Naive thymus-derived CD4-positive, alpha-beta T cell (primary cell): ENCODE results near the gene PSMB3. TPM values are rescaled to one million over a fixed set of nuclear protein-coding genes. Genes with fewer than 3 reads are reported as not detected.
A peak's percentile ranks its signal among the peaks of the same experiment; 100 is the strongest.

Experiments
- ATAC-seq: fragments of 150-1000 bp; cut with Tn5 transposase; 2 replicates; pipeline ENCODE4 v1.10.0; 2021; ENCODE audit warnings: mild to moderate bottlenecking, moderate library complexity
- CTCF ChIA-PET: fragments of 350-600 bp; sonication (Branson Sonifier 250); formaldehyde crosslinking; loops from one replicate; lab custom pipeline; 2021; ENCODE audit warnings: antibody characterized with exemption; lab: Charles Lee
- POLR2A ChIA-PET: fragments of 350-600 bp; sonication (Branson Sonifier 250); formaldehyde crosslinking; loops from one replicate; lab custom pipeline; 2021; ENCODE audit warnings: antibody characterized with exemption, inconsistent platforms; lab: Charles Lee
- DNase-seq, 9 donors: peaks; one replicate each; pipeline versions ENCODE4 v3.0.0 to v3.0.0-alpha.2; 2020 to 2022; ENCODE audit warnings: mixed read lengths in 1 of 9
- H3K27ac ChIP-seq: one replicate; pipeline ENCODE4 v1.7.0; 2013; ENCODE audit warnings: mild to moderate bottlenecking, low read depth, low read length, moderate library complexity
- H3K27me3 ChIP-seq, 2 donors: one replicate each; pipeline ENCODE4 v1.7.0; 2013; ENCODE audit warnings: low read length in 2 of 2, mild to moderate bottlenecking in 2 of 2, moderate library complexity in 2 of 2; ENCODE audit not compliant: control insufficient read depth in 2 of 2, insufficient read depth in 2 of 2
- H3K36me3 ChIP-seq, 3 experiments: 1 replicate in 2 of 3; 2 replicates in 1 of 3; pipeline ENCODE4 v1.7.0; 2013; ENCODE audit warnings: low read length in 3 of 3, mild to moderate bottlenecking in 3 of 3, moderate library complexity in 1 of 3; ENCODE audit not compliant: insufficient read depth in 3 of 3, control insufficient read depth in 2 of 3
- H3K4me1 ChIP-seq, 2 donors: one replicate each; pipeline ENCODE4 v1.7.0; 2013; ENCODE audit warnings: low read length in 2 of 2, mild to moderate bottlenecking in 2 of 2, moderate library complexity in 1 of 2; ENCODE audit not compliant: control insufficient read depth in 2 of 2, insufficient read depth in 2 of 2
- H3K4me3 ChIP-seq: 2 replicates; pipeline ENCODE4 v1.7.0; 2013; ENCODE audit warnings: mild to moderate bottlenecking, low read length
- H3K9me3 ChIP-seq, 3 experiments: 1 replicate in 2 of 3; 2 replicates in 1 of 3; pipeline ENCODE4 v1.7.0; 2013; ENCODE audit warnings: low read length in 3 of 3; ENCODE audit not compliant: control insufficient read depth in 2 of 3
- H3K27ac Mint-ChIP-seq, 9 donors: one replicate each; pipeline ENCODE4 v1.8.0; 2020 to 2022; ENCODE audit warnings: mixed read lengths in 9 of 9, mild to moderate bottlenecking in 8 of 9, moderate library complexity in 5 of 9, inconsistent platforms in 2 of 9
- H3K27me3 Mint-ChIP-seq, 5 donors: one replicate each; pipeline ENCODE4 v1.8.0; 2021 to 2022; ENCODE audit warnings: mixed read lengths in 5 of 5, mild to moderate bottlenecking in 1 of 5
- H3K36me3 Mint-ChIP-seq, 5 donors: one replicate each; pipeline ENCODE4 v1.8.0; 2020 to 2022; ENCODE audit warnings: mixed read lengths in 5 of 5, mild to moderate bottlenecking in 3 of 5, inconsistent platforms in 1 of 5
- H3K4me1 Mint-ChIP-seq, 7 donors: one replicate each; pipeline ENCODE4 v1.8.0; 2020 to 2022; ENCODE audit warnings: mixed read lengths in 7 of 7, mild to moderate bottlenecking in 3 of 7, inconsistent platforms in 1 of 7
- H3K4me3 Mint-ChIP-seq, 10 donors: one replicate each; pipeline ENCODE4 v1.8.0; 2020 to 2022; ENCODE audit warnings: mild to moderate bottlenecking in 10 of 10, mixed read lengths in 10 of 10, moderate library complexity in 6 of 10, inconsistent platforms in 2 of 10
- H3K9me3 Mint-ChIP-seq, 11 donors: one replicate each; pipeline ENCODE4 v1.8.0; 2020 to 2022; ENCODE audit warnings: mixed read lengths in 11 of 11, mild to moderate bottlenecking in 4 of 11, inconsistent platforms in 1 of 11, moderate library complexity in 1 of 11
- intact Hi-C, 2 donors: fragments of 100-400 bp; cut with micrococcal nuclease; formaldehyde crosslinking; loops; one replicate each; pipeline ENCODE4 v1.15.1; 2023
- polyA plus RNA-seq, 2 donors: library from polyadenylated mRNA; unstranded; fragments of 300-500 nt; fragmentation: Illumina TruSeq; gene quantifications; one replicate each; pipeline ENCODE4 v1.2.3, GENCODE V29; 2021
- total RNA-seq, 6 experiments: library from RNA in 5 of 6; stranded (reverse) in 5 of 6; gene quantifications; 1 replicate in 5 of 6; 2 replicates in 1 of 6; pipeline ENCODE4 v1.2.3 and lab custom pipeline; 2021 to 2026

PSMB3 gene
- total and polyA plus RNA-seq, 7 experiments from 2014 or later, result 60.8 to 410 (median 102) TPM

DNA sequence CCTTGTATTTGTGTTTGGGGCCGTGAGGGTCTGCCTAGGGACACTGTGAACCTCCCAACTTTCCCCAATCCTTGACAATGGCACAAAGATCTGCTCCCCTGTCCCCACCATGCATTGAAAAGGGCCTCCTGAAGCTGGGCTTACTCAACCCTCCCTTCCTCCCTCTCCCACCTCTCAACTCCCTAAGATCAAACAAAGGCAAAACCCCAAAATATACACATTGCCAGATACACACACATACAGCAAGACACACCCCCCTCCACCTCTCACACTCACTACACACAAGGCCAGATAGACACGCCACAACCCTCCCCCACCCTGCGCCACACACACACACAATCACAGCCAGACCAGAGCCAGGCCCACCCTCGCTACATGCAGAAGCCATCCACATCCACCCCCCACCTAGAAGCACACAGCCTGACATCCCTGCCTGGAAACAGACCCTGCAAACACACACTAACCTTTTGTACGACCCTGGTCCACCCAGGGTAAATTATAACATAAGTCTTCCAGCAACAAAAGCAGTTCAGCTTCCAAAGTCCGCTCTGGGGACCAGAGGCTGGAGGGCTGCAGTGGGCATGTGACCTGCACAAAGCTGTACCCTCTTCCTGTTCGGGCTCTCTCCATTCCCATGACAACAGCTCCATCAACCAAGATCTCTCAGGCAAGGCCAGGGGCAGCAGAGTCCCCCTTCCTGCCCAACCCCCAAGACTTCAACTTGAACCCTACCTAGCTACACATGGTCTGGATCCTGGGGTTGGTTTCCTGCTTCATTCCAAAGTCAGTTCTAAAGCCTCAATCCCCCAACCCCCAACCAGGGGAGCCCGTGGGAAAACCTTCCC lies 6.3 kb upstream of the PSMB3 start:
- no peak for ATAC-seq

DNA sequence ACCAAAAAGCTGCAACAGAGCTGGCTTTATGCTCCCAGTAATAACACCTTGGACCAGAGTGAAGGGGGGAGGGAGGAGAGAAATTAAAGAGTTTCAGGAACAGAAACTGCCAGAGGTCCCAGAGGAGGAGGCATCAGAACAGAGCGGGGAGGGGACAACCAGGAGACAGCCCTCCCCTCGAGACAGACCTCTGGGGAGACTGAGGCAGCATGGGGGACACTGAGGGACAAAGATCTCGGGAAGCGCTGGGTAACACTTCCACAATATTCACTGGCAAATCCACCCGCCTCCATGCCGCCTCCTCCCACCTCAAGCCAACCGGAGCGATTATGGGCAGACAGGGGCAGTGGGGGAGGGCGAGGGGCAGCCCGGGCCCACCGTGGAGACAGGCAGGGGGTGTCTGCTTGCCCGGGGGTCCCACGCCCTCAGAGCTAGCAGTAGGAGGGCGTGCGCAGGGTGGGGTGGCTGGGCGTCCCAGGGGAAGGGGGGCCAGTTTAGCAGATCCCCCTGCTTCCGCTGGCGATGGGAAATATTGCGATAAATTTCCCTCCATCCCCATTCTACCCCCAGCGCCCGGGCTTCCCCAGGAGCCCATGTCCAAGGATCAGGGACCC lies 5.6 kb upstream of the PSMB3 start:
- Histone ChIP-seq H3K27ac (no peak overlapping the region), H3K27me3 (peaks cover 9 to 16% of the 10 kb centered on the region in 2 donors), H3K36me3 (no peaks in the 10 kb centered on the region), H3K4me3 (no peak overlapping the region), H3K9me3 (no peaks in the 10 kb centered on the region), H3K4me1 (peaks cover 31 to 44% of the 10 kb centered on the region in 2 donors)
- Mint-ChIP-seq H3K4me3 (peak overlapping the region; percentile 40 to 98 (median 66)), H3K27me3 (peaks cover 32 to 50% (median 37%) of the 10 kb centered on the region in 5 donors), H3K9me3 (peaks cover 0 to 11% (median 0%) of the 10 kb centered on the region in 11 donors), H3K4me1 (peaks cover 18 to 49% (median 35%) of the 10 kb centered on the region in 7 donors), H3K36me3 (peaks cover 0 to 5% (median 0%) of the 10 kb centered on the region in 5 donors), H3K27ac (no peak overlapping the region)
- ChIA-PET POLR2A (no interaction called here), CTCF (interaction anchor here (0.6 to 1.3 kb wide), 2 partner anchors 52 to 69 kb away, joined by 3 read pairs; no protein-coding TSS in a partner anchor)
- DNase-seq (no peak), ATAC-seq (no peak)
- intact Hi-C loops, result no loop called here

More for the DNA sequence above, 6.3 kb upstream of the PSMB3 start:
- Mint-ChIP-seq H3K27me3 (peaks cover 30 to 43% (median 33%) of the 10 kb centered on the region in 5 donors), H3K4me1 (peaks cover 12 to 42% (median 30%) of the 10 kb centered on the region in 7 donors), H3K27ac (no peak overlapping the region), H3K36me3 (peaks cover 0 to 3% (median 0%) of the 10 kb centered on the region in 5 donors), H3K9me3 (peaks cover 0 to 4% (median 0%) of the 10 kb centered on the region in 11 donors), H3K4me3 (peak overlapping the region; percentile 40 to 98 (median 66))
- DNase-seq, result no peak
- Histone ChIP-seq H3K27ac (no peak overlapping the region), H3K4me3 (no peak overlapping the region), H3K4me1 (peaks cover 29 to 41% of the 10 kb centered on the region in 2 donors), H3K36me3 (no peaks in the 10 kb centered on the region), H3K27me3 (peaks cover 9 to 16% of the 10 kb centered on the region in 2 donors), H3K9me3 (no peaks in the 10 kb centered on the region)
- ChIA-PET CTCF (interaction anchor here (0.6 to 1.3 kb wide), 3 partner anchors 51 to 70 kb away, joined by 3 read pairs; no protein-coding TSS in a partner anchor), POLR2A (no interaction called here)
- intact Hi-C loops, result no loop called here

DNA sequence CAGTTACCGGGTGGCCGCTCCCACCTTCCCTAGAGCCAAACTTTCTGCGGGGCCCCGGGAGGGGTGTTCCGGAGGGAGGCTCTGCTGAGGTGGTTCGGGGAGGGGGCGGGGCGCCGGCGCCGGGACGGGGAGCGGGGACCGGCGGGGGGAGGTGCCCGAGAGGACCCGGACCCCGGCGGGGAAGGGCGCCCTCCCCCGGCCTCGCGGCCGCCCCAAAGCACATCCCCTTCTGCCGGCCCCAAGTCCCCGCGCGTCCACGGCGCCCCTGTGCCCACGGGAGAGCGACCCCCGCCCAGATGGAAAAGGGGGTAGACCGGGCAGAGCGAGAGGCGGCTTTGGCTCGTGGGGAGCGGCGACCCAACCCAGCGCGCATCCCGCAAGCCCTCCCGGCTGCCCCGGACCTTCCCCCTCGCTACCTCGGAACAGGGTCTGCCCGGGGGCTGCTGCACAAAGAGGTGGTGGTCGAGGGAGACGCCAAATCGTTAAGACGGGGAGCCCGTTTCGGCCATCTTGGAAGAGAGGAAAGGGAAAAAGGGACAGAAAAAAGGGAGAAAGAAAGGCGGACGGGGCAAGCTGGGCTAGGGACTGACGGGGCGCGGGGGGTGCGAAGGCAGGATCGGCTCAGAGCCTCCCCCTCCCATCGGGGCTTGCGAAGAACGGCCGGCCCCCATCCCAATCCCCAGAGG lies 4.9 kb upstream of the PSMB3 start:
- intact Hi-C loops, result no loop called here
- ATAC-seq (no peak), DNase-seq (peak in 1 of 9 donors; percentile 33)
- peaks cover 0 to 1% (median 0%) of the 10 kb centered on the region in 3 experiments for H3K36me3 ChIP-seq
- Mint-ChIP-seq H3K36me3 (peaks cover 1 to 10% (median 2%) of the 10 kb centered on the region in 5 donors), H3K9me3 (peaks cover 0 to 12% (median 0%) of the 10 kb centered on the region in 11 donors), H3K4me1 (peaks cover 22 to 49% (median 35%) of the 10 kb centered on the region in 7 donors), H3K27ac (no peak overlapping the region), H3K27me3 (peaks cover 32 to 47% (median 36%) of the 10 kb centered on the region in 5 donors), H3K4me3 (peak overlapping the region; percentile 59 to 98 (median 76))
- POLR2A ChIA-PET, result no interaction called here
- no peaks in the 10 kb centered on the region for H3K9me3 ChIP-seq
- peaks cover 9 to 16% of the 10 kb centered on the region in 2 donors for H3K27me3 ChIP-seq
- no peak overlapping the region for H3K27ac ChIP-seq
- H3K4me3 ChIP-seq, result no peak overlapping the region
- peaks cover 31 to 44% of the 10 kb centered on the region in 2 donors for H3K4me1 ChIP-seq
- CTCF ChIA-PET, result no interaction called here

- CTCF ChIA-PET, result interaction anchor here (0.6 kb wide), 1 partner anchor 13 kb away, joined by 6 read pairs; no protein-coding TSS in a partner anchor
- Histone ChIP-seq H3K4me1 (peaks cover 31 to 48% of the 10 kb centered on the region in 2 donors), H3K27me3 (peaks cover 9 to 16% of the 10 kb centered on the region in 2 donors), H3K4me3 (peak within 1 kb of the TSS; percentile 23), H3K9me3 (no peaks in the 10 kb centered on the region), H3K36me3 (peaks cover 0 to 5% (median 0%) of the 10 kb centered on the region in 3 experiments), H3K27ac (no peak within 1 kb of the TSS)
- Mint-ChIP-seq H3K4me3 (peak within 1 kb of the TSS; percentile 73 to 100 (median 98)), H3K4me1 (peaks cover 24 to 50% (median 40%) of the 10 kb centered on the region in 7 donors), H3K9me3 (peaks cover 0 to 12% (median 0%) of the 10 kb centered on the region in 11 donors), H3K27me3 (peaks cover 32 to 47% (median 36%) of the 10 kb centered on the region in 5 donors), H3K36me3 (peaks cover 3 to 12% (median 4%) of the 10 kb centered on the region in 5 donors), H3K27ac (no peak within 1 kb of the TSS)
- no peak for ATAC-seq
- intact Hi-C loops, result no loop called here
- POLR2A ChIA-PET, result no interaction called here
- DNase-seq, result no peak
These were observed 4.2 kb upstream of the PSMB3 start, which contains the start of gene PCGF2 for GRCh38 chr17:38748149-38748891. PCGF2 (minus strand) TSS chr17:38748336; CDS start chr17:38740402, 7,934 bp downstream.

DNA sequence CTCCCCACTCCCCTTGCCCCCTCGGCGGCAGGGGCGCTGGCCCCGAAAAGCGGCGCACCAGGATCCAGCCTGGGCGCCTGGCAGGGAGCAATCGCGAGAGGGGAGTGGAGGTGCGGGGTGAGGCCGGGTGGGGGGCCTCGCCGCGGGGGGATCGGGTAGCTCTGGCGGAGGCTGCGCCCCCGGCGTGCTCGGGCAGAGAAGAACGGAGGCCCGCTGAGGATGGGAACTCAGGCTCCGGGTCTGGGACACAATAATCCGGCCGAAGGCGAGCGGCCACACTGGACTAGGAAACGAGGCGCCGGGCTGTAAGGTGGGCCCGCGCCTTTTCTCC lies 3.7 kb upstream of the PSMB3 start:
- Histone ChIP-seq H3K4me1 (peaks cover 31 to 53% of the 10 kb centered on the region in 2 donors), H3K27ac (no peak overlapping the region), H3K36me3 (peaks cover 0 to 5% (median 0%) of the 10 kb centered on the region in 3 experiments), H3K27me3 (peaks cover 9 to 16% of the 10 kb centered on the region in 2 donors), H3K4me3 (peak overlapping the region; percentile 23), H3K9me3 (no peaks in the 10 kb centered on the region)
- no peak for ATAC-seq
- ChIA-PET CTCF (interaction anchor here (0.6 kb wide), 2 partner anchors 14 to 74 kb away, joined by 3 to 6 read pairs; partner anchors contain the start of gene EPOP), POLR2A (no interaction called here)
- Mint-ChIP-seq H3K27ac (no peak overlapping the region), H3K9me3 (peaks cover 0 to 12% (median 0%) of the 10 kb centered on the region in 11 donors), H3K4me1 (peaks cover 28 to 55% (median 46%) of the 10 kb centered on the region in 7 donors), H3K36me3 (peaks cover 3 to 12% (median 6%) of the 10 kb centered on the region in 5 donors), H3K4me3 (peak overlapping the region in 9 of 10 donors; percentile 14 to 100 (median 92)), H3K27me3 (peaks cover 32 to 47% (median 33%) of the 10 kb centered on the region in 5 donors)
- intact Hi-C loops, result no loop called here
- DNase-seq, result no peak
